ENCODE measurements around the gene TENM4.
"Not testable (repeated sequence)": the region's sequence is repeated elsewhere in the genome, so short reads cannot be mapped to it uniquely, and the experiment has no call there.

Gene TENM4

GRCh38 chr11:78647986-78648875, 792.6 kb downstream of the TENM4 start:
- H3K9me3 ChIP-seq (ENCODE audit: control insufficient read depth, low read length): no peaks in the 10 kb centered on the region
- H3K36me3 ChIP-seq (ENCODE audit: control insufficient read depth, insufficient read depth, low read length): no peaks in the 10 kb centered on the region
- 88 to 90% methylated on average over 8 to 9 of the region's 9 CpGs for WGBS, 2 experiments (ENCODE audit: insufficient coverage in 2 of 2)
- H3K4me3 ChIP-seq (ENCODE audit: extremely low read depth, insufficient read depth, low read length, poor library complexity, severe bottlenecking): no peak overlapping the region
- H3K4me1 ChIP-seq (ENCODE audit: control insufficient read depth, insufficient read depth, low read length, poor library complexity, severe bottlenecking): peaks cover 8% of the 10 kb centered on the region
- no peak overlapping the region for H3K27ac ChIP-seq (ENCODE audit: low read depth, low read length, severe bottlenecking)

GRCh38 chr11:78647266-78647915, 793.4 kb downstream of the TENM4 start:
- no peaks in the 10 kb centered on the region for H3K9me3 ChIP-seq (ENCODE audit: control insufficient read depth, low read length)
- no peaks in the 10 kb centered on the region for H3K36me3 ChIP-seq (ENCODE audit: control insufficient read depth, insufficient read depth, low read length)
- 70 to 79% methylated on average over 3 to 4 of the region's 6 CpGs for WGBS, 2 experiments (ENCODE audit: insufficient coverage in 2 of 2)
- H3K4me3 ChIP-seq (ENCODE audit: extremely low read depth, insufficient read depth, low read length, poor library complexity, severe bottlenecking): no peak overlapping the region
- peaks cover 7% of the 10 kb centered on the region for H3K4me1 ChIP-seq (ENCODE audit: control insufficient read depth, insufficient read depth, low read length, poor library complexity, severe bottlenecking)
- no peak overlapping the region for H3K27ac ChIP-seq (ENCODE audit: low read depth, low read length, severe bottlenecking)

GRCh38 chr11:78646564-78647185, 794.2 kb downstream of the TENM4 start:
- Histone ChIP-seq H3K4me1 (ENCODE audit: control insufficient read depth, insufficient read depth, low read length, poor library complexity, severe bottlenecking) (peaks cover under 1% of the 10 kb centered on the region), H3K36me3 (ENCODE audit: control insufficient read depth, insufficient read depth, low read length) (no peaks in the 10 kb centered on the region), H3K27ac (ENCODE audit: low read depth, low read length, severe bottlenecking) (no peak overlapping the region), H3K9me3 (ENCODE audit: control insufficient read depth, low read length) (no peaks in the 10 kb centered on the region), H3K4me3 (ENCODE audit: extremely low read depth, insufficient read depth, low read length, poor library complexity, severe bottlenecking) (no peak overlapping the region)
- WGBS, 2 experiments (ENCODE audit: insufficient coverage in 2 of 2): 4 to 10% methylated on average over 3 of the region's 7 CpGs

- Histone ChIP-seq H3K9me3 (ENCODE audit: control insufficient read depth, low read length) (no peaks in the 10 kb centered on the region), H3K27ac (ENCODE audit: low read depth, low read length, severe bottlenecking) (no peak overlapping the region), H3K4me1 (ENCODE audit: control insufficient read depth, insufficient read depth, low read length, poor library complexity, severe bottlenecking) (no peaks in the 10 kb centered on the region), H3K36me3 (ENCODE audit: control insufficient read depth, insufficient read depth, low read length) (no peaks in the 10 kb centered on the region), H3K4me3 (ENCODE audit: extremely low read depth, insufficient read depth, low read length, poor library complexity, severe bottlenecking) (no peak overlapping the region)
- 38% methylated on average over 2 of the region's 5 CpGs; no CpG with 5 or more reads in 1 of the 2 experiments for WGBS, 2 experiments (ENCODE audit: insufficient coverage in 2 of 2)
Measured at GRCh38 chr11:78645226-78646202, 795.3 kb downstream of the TENM4 start.

GRCh38 chr11:78643676-78644056, 797.2 kb downstream of the TENM4 start:
- H3K9me3 ChIP-seq (ENCODE audit: control insufficient read depth, low read length): no peaks in the 10 kb centered on the region
- H3K36me3 ChIP-seq (ENCODE audit: control insufficient read depth, insufficient read depth, low read length): no peaks in the 10 kb centered on the region
- no peak overlapping the region for H3K4me3 ChIP-seq (ENCODE audit: extremely low read depth, insufficient read depth, low read length, poor library complexity, severe bottlenecking)
- no peak overlapping the region for H3K27ac ChIP-seq (ENCODE audit: low read depth, low read length, severe bottlenecking)
- H3K4me1 ChIP-seq (ENCODE audit: control insufficient read depth, insufficient read depth, low read length, poor library complexity, severe bottlenecking): no peaks in the 10 kb centered on the region

- no peaks in the 10 kb centered on the region for H3K4me1 ChIP-seq (ENCODE audit: control insufficient read depth, insufficient read depth, low read length, poor library complexity, severe bottlenecking)
- H3K27ac ChIP-seq (ENCODE audit: low read depth, low read length, severe bottlenecking): no peak overlapping the region
- H3K36me3 ChIP-seq (ENCODE audit: control insufficient read depth, insufficient read depth, low read length): no peaks in the 10 kb centered on the region
- H3K9me3 ChIP-seq (ENCODE audit: control insufficient read depth, low read length): no peaks in the 10 kb centered on the region
- no peak overlapping the region for H3K4me3 ChIP-seq (ENCODE audit: extremely low read depth, insufficient read depth, low read length, poor library complexity, severe bottlenecking)
- WGBS, 2 experiments (ENCODE audit: insufficient coverage in 2 of 2): 96% methylated on average over 4 of the region's 5 CpGs; no CpG with 5 or more reads in 1 of the 2 experiments
Measured at GRCh38 chr11:78642979-78643675, 797.7 kb downstream of the TENM4 start.

GRCh38 chr11:78641541-78641940, 799.3 kb downstream of the TENM4 start:
- Histone ChIP-seq H3K36me3 (ENCODE audit: control insufficient read depth, insufficient read depth, low read length) (no peaks in the 10 kb centered on the region), H3K4me1 (ENCODE audit: control insufficient read depth, insufficient read depth, low read length, poor library complexity, severe bottlenecking) (no peaks in the 10 kb centered on the region), H3K4me3 (ENCODE audit: extremely low read depth, insufficient read depth, low read length, poor library complexity, severe bottlenecking) (no peak overlapping the region), H3K9me3 (ENCODE audit: control insufficient read depth, low read length) (no peaks in the 10 kb centered on the region), H3K27ac (ENCODE audit: low read depth, low read length, severe bottlenecking) (no peak overlapping the region)
- no CpG with 5 or more reads among the region's 1 CpG for WGBS, 2 experiments (ENCODE audit: insufficient coverage in 2 of 2)

- H3K27ac ChIP-seq (ENCODE audit: low read depth, low read length, severe bottlenecking): no peak overlapping the region
- H3K4me3 ChIP-seq (ENCODE audit: extremely low read depth, insufficient read depth, low read length, poor library complexity, severe bottlenecking): no peak overlapping the region
- 96 to 97% methylated on average over 16 to 22 of the region's 26 CpGs for WGBS, 2 experiments (ENCODE audit: insufficient coverage in 2 of 2)
- H3K9me3 ChIP-seq (ENCODE audit: control insufficient read depth, low read length): no peaks in the 10 kb centered on the region
- H3K36me3 ChIP-seq (ENCODE audit: control insufficient read depth, insufficient read depth, low read length): no peaks in the 10 kb centered on the region
- no peaks in the 10 kb centered on the region for H3K4me1 ChIP-seq (ENCODE audit: control insufficient read depth, insufficient read depth, low read length, poor library complexity, severe bottlenecking)
Measured at GRCh38 chr11:78638704-78639380, 802.0 kb downstream of the TENM4 start.

- H3K4me1 ChIP-seq (ENCODE audit: control insufficient read depth, insufficient read depth, low read length, poor library complexity, severe bottlenecking); H3K36me3 ChIP-seq (ENCODE audit: control insufficient read depth, insufficient read depth, low read length); H3K27ac ChIP-seq (ENCODE audit: low read depth, low read length, severe bottlenecking); H3K9me3 ChIP-seq (ENCODE audit: control insufficient read depth, low read length); H3K4me3 ChIP-seq (ENCODE audit: extremely low read depth, insufficient read depth, low read length, poor library complexity, severe bottlenecking): not testable (repeated sequence)
- WGBS, 2 experiments (ENCODE audit: insufficient coverage in 2 of 2): 93% methylated on average over 2 of the region's 5 CpGs; no CpG with 5 or more reads in 1 of the 2 experiments
Measured at GRCh38 chr11:78637527-78637926, 803.3 kb downstream of the TENM4 start.
